Keratinocyte (primary cell): ENCODE data around the gene KLHL35. TPM values are rescaled to one million over a fixed set of nuclear protein-coding genes. Genes with fewer than 3 reads are reported as not detected.

Experiments
- DNase-seq: peaks from one replicate; pipeline ENCODE4 v3.0.0-alpha.2; 2011; ENCODE audit warnings: low read depth, missing footprints, low spot score
- FAIRE-seq: peaks from 2 replicates; lab custom pipeline; 2011; peaks lifted over from hg19 to GRCh38; lab: Jason Lieb, UNC
- H2AFZ ChIP-seq: 2 replicates; pipeline ENCODE4 v1.6.0; 2012; ENCODE audit warnings: low read length, control low read depth, inconsistent platforms; ENCODE audit not compliant: control insufficient read depth
- H3K27ac ChIP-seq: 2 replicates; pipeline ENCODE4 v1.5.1; 2011; ENCODE audit warnings: low read length; ENCODE audit not compliant: control insufficient read depth, insufficient read depth
- H3K27me3 ChIP-seq: 3 replicates; pipeline ENCODE4 v1.6.0; 2011; ENCODE audit warnings: low read length; ENCODE audit not compliant: control insufficient read depth, insufficient read depth; ENCODE audit errors: extremely low read depth
- H3K36me3 ChIP-seq, 2 experiments: 2 replicates in 1 of 2; 3 replicates in 1 of 2; pipeline ENCODE4 v1.5.1; 2011; ENCODE audit warnings: low read length in 2 of 2, mild to moderate bottlenecking in 1 of 2; ENCODE audit not compliant: control insufficient read depth in 2 of 2, insufficient read depth in 2 of 2; ENCODE audit errors: extremely low read depth in 1 of 2
- H3K4me1 ChIP-seq: 3 replicates; pipeline ENCODE4 v1.5.1; 2011; ENCODE audit warnings: low read length; ENCODE audit not compliant: control insufficient read depth, insufficient read depth; ENCODE audit errors: extremely low read depth
- H3K4me2 ChIP-seq: 3 replicates; pipeline ENCODE4 v1.6.0; 2011; ENCODE audit warnings: low read depth, low read length; ENCODE audit not compliant: control insufficient read depth, insufficient read depth; ENCODE audit errors: extremely low read depth
- H3K4me3 ChIP-seq, 3 experiments: fragments of 200-600 bp in 1 of 3; sonication (generic) in 1 of 3; 2 replicates in 2 of 3; 3 replicates in 1 of 3; pipeline ENCODE4 v1.5.1; 2011 to 2016; ENCODE audit warnings: low read length in 3 of 3, mild to moderate bottlenecking in 3 of 3, control low read depth in 2 of 3, inconsistent platforms in 1 of 3, low read depth in 1 of 3, mixed read lengths in 1 of 3, mixed run types in 1 of 3, moderate library complexity in 1 of 3; ENCODE audit not compliant: control insufficient read depth in 2 of 3, insufficient read depth in 2 of 3; ENCODE audit errors: extremely low read depth in 1 of 3
- H3K79me2 ChIP-seq: 2 replicates; pipeline ENCODE4 v1.6.0; 2012; ENCODE audit warnings: low read length; ENCODE audit not compliant: control insufficient read depth, insufficient read depth
- H3K9ac ChIP-seq: 3 replicates; pipeline ENCODE4 v1.6.0; 2011; ENCODE audit warnings: low read length; ENCODE audit not compliant: control insufficient read depth, insufficient read depth; ENCODE audit errors: extremely low read depth
- H3K9me1 ChIP-seq: 3 replicates; pipeline ENCODE4 v1.6.0; 2011; ENCODE audit warnings: low read length; ENCODE audit not compliant: control insufficient read depth, insufficient read depth; ENCODE audit errors: extremely low read depth
- H3K9me3 ChIP-seq: 2 replicates; pipeline ENCODE4 v1.5.1; 2012; ENCODE audit warnings: low read depth, low read length; ENCODE audit not compliant: control insufficient read depth
- H4K20me1 ChIP-seq: 3 replicates; pipeline ENCODE4 v1.6.0; 2011; ENCODE audit warnings: low read length; ENCODE audit not compliant: control insufficient read depth, insufficient read depth; ENCODE audit errors: extremely low read depth
- EZH2 ChIP-seq: IDR thresholded peaks from one replicate; pipeline ENCODE4 v1.6.1; 2012; ENCODE audit warnings: inconsistent platforms, mild to moderate bottlenecking, low read length, moderate library complexity
- dilution Hi-C: fragments of 300-500 bp; cut with MboI; formaldehyde crosslinking; loops from one replicate; pipeline ENCODE4 v1.7.0; 2020; ENCODE audit warnings: low sequenced_read_pairs; ENCODE audit not compliant: extremely low pct_ligation_motif_present
- polyA plus RNA-seq, 5 experiments: library from polyadenylated mRNA; depleted of rRNA in 3 of 5; stranded (reverse) in 3 of 5; stranded (forward) in 1 of 5; unstranded in 1 of 5; fragments of >200 nt; gene quantifications; 1 replicate in 1 of 5; 2 replicates in 3 of 5; 3 replicates in 1 of 5; pipeline versions ENCODE4 v1.2.1 to v1.2.3, GENCODE V29; 2011 to 2012; ENCODE audit warnings: missing spikeins in 2 of 5, low read depth in 1 of 5, low replicate concordance in 1 of 5
- TF ChIP-seq, protein P1 (sequence below), 3 experiments: IDR thresholded peaks in 1 of 3; conservative IDR thresholded peaks in 1 of 3; optimal IDR thresholded peaks in 1 of 3; 2 replicates in 2 of 3; 3 replicates in 1 of 3; pipeline versions ENCODE3 to v1.5.1; 2011; ENCODE audit warnings: low read length in 3 of 3, mild to moderate bottlenecking in 3 of 3, moderate library complexity in 2 of 3, control low read depth in 1 of 3, inconsistent platforms in 1 of 3; ENCODE audit not compliant: insufficient read depth in 2 of 3; ENCODE audit errors: extremely low read depth in 1 of 3

Gene KLHL35
- polyA plus RNA-seq, 1 donor (not counting 4 experiments of a cell fraction or from before 2014, with no cell fraction given) = 0.58 TPM

- H3K27me3 ChIP-seq = peaks cover 31% of the 10 kb centered on the region
- H3K79me2 ChIP-seq = no peaks in the 10 kb centered on the region
- dilution Hi-C loops = no loop called here
- DNase-seq (no peak), FAIRE-seq (no peak)
- H3K4me1 ChIP-seq = no peaks in the 10 kb centered on the region
- peaks cover 1 to 3% of the 10 kb centered on the region in 2 experiments for H3K36me3 ChIP-seq
- H4K20me1 ChIP-seq = no peaks in the 10 kb centered on the region
- H2AFZ ChIP-seq = no peak overlapping the region
- no peak overlapping the region for H3K4me3 ChIP-seq
- no peak overlapping the region for H3K4me2 ChIP-seq
- no peak overlapping the region for H3K27ac ChIP-seq
- H3K9ac ChIP-seq = no peak overlapping the region
- TF ChIP-seq EZH2 = no peak
- TF ChIP-seq, protein P1, sequence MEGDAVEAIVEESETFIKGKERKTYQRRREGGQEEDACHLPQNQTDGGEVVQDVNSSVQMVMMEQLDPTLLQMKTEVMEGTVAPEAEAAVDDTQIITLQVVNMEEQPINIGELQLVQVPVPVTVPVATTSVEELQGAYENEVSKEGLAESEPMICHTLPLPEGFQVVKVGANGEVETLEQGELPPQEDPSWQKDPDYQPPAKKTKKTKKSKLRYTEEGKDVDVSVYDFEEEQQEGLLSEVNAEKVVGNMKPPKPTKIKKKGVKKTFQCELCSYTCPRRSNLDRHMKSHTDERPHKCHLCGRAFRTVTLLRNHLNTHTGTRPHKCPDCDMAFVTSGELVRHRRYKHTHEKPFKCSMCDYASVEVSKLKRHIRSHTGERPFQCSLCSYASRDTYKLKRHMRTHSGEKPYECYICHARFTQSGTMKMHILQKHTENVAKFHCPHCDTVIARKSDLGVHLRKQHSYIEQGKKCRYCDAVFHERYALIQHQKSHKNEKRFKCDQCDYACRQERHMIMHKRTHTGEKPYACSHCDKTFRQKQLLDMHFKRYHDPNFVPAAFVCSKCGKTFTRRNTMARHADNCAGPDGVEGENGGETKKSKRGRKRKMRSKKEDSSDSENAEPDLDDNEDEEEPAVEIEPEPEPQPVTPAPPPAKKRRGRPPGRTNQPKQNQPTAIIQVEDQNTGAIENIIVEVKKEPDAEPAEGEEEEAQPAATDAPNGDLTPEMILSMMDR (optimal IDR thresholded peaks at IDR 0.05 in 1 of 3, IDR thresholded peaks at IDR 0.05 in 1 of 3, conservative IDR thresholded peaks at IDR 0.05 in 1 of 3; ENCODE audit: extremely low read depth in 1 of 3, insufficient read depth in 2 of 3, low read length in 3 of 3) = no peak
- peaks cover 6% of the 10 kb centered on the region for H3K9me3 ChIP-seq
- no peaks in the 10 kb centered on the region for H3K9me1 ChIP-seq
These were observed 6.3 kb downstream of the KLHL35 start for GRCh38 chr11:75426720-75427086.

- Histone ChIP-seq H3K4me1 (no peaks in the 10 kb centered on the region), H3K79me2 (no peaks in the 10 kb centered on the region), H3K4me3 (no peak overlapping the region), H3K27ac (no peak overlapping the region), H3K36me3 (peaks cover 3% of the 10 kb centered on the region in 2 experiments), H3K4me2 (no peak overlapping the region), H3K9me3 (peaks cover 6% of the 10 kb centered on the region), H2AFZ (no peak overlapping the region), H3K9me1 (no peaks in the 10 kb centered on the region), H3K27me3 (peaks cover 18% of the 10 kb centered on the region), H4K20me1 (no peaks in the 10 kb centered on the region), H3K9ac (no peak overlapping the region)
- no peak for DNase-seq
- dilution Hi-C loops = no loop called here
- TF ChIP-seq EZH2 = no peak
- TF ChIP-seq, protein P1 (optimal IDR thresholded peaks at IDR 0.05 in 1 of 3, IDR thresholded peaks at IDR 0.05 in 1 of 3, conservative IDR thresholded peaks at IDR 0.05 in 1 of 3; ENCODE audit: extremely low read depth in 1 of 3, insufficient read depth in 2 of 3, low read length in 3 of 3) = peak; percentile 24 to 54 (median 39)
- no peak for FAIRE-seq
These were observed 7.6 kb downstream of the KLHL35 start for GRCh38 chr11:75425422-75425821.
